ENCODE data around the gene GLI1.
"Not testable (repeated sequence)": the region's sequence is repeated elsewhere in the genome, so short reads cannot be mapped to it uniquely, and the experiment has no call there.

GLI1 gene

DNA sequence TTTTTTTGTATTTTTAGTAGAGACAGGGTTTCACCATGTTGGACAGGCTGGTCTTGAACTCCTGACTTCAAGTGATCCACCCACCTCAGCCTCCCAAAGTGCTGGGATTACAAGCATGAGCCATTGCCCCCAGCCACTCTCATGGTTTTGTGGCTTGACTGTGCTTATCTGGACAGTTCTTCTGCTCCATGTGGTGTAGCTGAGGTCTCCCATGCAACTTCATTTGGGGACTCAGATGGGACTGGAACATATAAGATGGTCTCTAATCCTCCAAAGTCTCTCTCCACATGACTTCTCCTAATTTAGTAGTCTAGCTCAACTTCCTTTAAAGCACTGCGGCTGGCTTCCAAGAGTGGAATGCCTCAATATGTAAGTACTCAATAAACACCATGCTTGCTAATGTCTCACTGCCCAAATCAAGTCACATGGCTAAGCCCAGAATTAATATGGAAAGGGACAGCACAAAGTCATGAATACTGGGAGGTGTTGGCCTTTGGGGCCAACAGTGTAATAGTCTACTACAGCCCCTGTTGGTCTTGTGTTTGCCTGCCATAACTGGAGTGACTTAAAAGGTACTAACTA, 17.6 kb upstream of the GLI1 start:
- no peak for DNase-seq

GRCh38 chr12:57444337-57444736, 15.2 kb upstream of the GLI1 start:
- not testable (repeated sequence) for DNase-seq

GRCh38 chr12:57444744-57445143, 14.8 kb upstream of the GLI1 start:
- DNase-seq = no peak

- DNase-seq = no peak
These were observed 13.2 kb upstream of the GLI1 start for GRCh38 chr12:57446292-57446960.

DNA sequence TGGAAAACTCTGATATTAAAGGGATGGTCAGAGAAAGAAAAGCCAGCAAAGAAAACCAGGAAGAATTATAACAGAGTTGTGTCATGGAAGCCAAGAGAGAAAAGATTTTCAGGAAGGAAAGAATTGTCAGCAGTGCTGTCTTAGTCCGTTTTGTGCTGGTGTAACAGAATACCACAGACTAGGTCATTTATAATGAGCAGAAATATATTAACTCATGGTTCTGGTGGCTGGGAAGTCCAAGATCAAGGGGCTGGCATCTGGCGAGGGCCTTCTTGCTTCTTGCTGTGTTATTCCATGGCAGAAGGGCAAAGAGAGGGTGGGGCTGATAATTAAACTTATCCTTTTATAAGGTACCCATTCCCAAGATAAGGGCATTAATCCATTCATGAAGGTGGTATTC, 10.9 kb upstream of the GLI1 start:
- DNase-seq = no peak

DNA sequence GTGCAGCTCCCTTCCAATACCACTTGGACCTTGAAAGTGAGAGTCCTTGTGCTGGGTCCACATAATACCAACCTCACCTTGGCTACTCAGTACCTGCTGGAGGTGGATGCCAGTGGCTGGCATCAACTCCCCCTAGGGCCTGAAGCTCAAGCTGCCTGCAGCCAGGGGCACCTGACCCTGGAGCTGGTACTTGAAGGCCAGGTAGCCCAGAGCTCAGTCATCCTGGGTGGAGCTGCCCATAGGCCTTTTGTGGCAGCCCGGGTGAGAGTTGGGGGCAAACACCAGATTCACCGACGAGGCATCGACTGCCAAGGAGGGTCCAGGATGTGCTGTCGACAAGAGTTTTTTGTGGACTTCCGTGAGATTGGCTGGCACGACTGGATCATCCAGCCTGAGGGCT, 10.2 kb upstream of the GLI1 start:
- no peak for DNase-seq

DNA sequence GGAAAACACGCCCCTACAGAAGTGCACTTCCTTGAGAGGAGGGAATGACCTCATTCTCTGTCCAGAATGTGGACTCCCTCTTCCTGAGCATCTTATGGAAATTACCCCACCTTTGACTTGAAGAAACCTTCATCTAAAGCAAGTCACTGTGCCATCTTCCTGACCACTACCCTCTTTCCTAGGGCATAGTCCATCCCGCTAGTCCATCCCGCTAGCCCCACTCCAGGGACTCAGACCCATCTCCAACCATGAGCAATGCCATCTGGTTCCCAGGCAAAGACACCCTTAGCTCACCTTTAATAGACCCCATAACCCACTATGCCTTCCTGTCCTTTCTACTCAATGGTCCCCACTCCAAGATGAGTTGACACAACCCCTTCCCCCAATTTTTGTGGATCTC, 9.5 kb upstream of the GLI1 start:
- no peak for DNase-seq

- DNase-seq = no peak
These were observed 8.3 kb upstream of the GLI1 start for GRCh38 chr12:57451233-57451778.

- no peak for DNase-seq
These were observed 7.2 kb upstream of the GLI1 start for GRCh38 chr12:57452181-57452936.

- DNase-seq = no peak
These were observed 6.6 kb upstream of the GLI1 start for GRCh38 chr12:57452937-57453509.

- no peak for DNase-seq
These were observed 5.4 kb upstream of the GLI1 start for GRCh38 chr12:57454213-57454565.

DNA sequence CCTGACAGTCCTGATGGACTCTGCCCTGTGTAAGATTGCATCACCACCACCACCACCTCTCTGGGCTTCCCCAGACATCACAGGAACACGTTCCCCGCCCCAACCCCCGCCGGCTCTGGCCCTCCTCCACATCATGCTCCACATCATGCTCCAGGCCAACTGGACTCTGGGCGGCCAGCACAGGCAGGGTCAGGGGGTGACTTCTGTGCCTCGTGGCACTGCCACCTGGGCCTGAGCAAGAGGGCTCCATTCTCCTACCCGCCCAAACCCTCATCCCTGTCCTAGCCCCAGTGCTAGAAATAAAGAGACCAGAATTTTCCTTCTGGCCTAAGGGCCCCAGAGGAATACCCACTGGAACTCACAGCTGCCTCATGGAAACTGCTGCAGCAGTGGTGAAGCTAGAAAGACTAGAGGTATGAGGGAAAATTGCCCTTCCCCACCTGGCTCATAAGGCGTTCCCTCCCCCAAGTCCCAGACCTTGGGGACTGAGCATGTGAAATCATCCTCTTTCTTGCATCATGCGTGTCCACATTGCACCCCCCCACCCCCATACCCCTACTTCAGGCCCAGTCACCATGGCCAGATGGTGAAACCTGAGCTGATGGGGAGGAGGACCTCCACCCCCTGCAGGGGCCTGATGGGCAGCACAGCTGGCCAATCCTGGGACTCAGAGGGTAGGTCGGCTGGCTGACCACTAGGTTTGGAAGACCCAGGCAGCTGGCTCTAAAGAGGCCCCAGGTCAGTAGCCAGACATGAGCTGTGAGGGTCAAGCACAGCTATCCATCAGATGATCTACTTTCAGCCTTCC, 4.8 kb upstream of the GLI1 start, which contains the start of gene INHBE:
TSS of gene INHBE (plus strand) at position 742 of the 808 bp plus-strand sequence. CDS start 230 bp downstream, outside the sequence.
- no peak for DNase-seq

- no peak for DNase-seq
These were observed 4.0 kb upstream of the GLI1 start for GRCh38 chr12:57455374-57456144.

DNA sequence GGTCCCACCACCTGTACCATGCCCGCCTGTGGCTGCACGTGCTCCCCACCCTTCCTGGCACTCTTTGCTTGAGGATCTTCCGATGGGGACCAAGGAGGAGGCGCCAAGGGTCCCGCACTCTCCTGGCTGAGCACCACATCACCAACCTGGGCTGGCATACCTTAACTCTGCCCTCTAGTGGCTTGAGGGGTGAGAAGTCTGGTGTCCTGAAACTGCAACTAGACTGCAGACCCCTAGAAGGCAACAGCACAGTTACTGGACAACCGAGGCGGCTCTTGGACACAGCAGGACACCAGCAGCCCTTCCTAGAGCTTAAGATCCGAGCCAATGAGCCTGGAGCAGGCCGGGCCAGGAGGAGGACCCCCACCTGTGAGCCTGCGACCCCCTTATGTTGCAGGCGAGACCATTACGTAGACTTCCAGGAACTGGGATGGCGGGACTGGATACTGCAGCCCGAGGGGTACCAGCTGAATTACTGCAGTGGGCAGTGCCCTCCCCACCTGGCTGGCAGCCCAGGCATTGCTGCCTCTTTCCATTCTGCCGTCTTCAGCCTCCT, 3.4 kb upstream of the GLI1 start:
- DNase-seq = peak; percentile 18

DNA sequence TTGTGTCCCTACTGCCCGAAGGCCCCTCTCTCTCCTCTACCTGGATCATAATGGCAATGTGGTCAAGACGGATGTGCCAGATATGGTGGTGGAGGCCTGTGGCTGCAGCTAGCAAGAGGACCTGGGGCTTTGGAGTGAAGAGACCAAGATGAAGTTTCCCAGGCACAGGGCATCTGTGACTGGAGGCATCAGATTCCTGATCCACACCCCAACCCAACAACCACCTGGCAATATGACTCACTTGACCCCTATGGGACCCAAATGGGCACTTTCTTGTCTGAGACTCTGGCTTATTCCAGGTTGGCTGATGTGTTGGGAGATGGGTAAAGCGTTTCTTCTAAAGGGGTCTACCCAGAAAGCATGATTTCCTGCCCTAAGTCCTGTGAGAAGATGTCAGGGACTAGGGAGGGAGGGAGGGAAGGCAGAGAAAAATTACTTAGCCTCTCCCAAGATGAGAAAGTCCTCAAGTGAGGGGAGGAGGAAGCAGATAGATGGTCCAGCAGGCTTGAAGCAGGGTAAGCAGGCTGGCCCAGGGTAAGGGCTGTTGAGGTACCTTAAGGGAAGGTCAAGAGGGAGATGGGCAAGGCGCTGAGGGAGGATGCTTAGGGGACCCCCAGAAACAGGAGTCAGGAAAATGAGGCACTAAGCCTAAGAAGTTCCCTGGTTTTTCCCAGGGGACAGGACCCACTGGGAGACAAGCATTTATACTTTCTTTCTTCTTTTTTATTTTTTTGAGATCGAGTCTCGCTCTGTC, 2.7 kb upstream of the GLI1 start:
- no peak for DNase-seq

- no peak for DNase-seq
These were observed 925 bp upstream of the GLI1 start for GRCh38 chr12:57458665-57459054.

- DNase-seq = peak; percentile 92
These were observed 383 bp upstream of the GLI1 start for GRCh38 chr12:57459055-57459749.

- DNase-seq = no peak
These were observed 841 bp downstream of the GLI1 start for GRCh38 chr12:57460468-57460784.

DNA sequence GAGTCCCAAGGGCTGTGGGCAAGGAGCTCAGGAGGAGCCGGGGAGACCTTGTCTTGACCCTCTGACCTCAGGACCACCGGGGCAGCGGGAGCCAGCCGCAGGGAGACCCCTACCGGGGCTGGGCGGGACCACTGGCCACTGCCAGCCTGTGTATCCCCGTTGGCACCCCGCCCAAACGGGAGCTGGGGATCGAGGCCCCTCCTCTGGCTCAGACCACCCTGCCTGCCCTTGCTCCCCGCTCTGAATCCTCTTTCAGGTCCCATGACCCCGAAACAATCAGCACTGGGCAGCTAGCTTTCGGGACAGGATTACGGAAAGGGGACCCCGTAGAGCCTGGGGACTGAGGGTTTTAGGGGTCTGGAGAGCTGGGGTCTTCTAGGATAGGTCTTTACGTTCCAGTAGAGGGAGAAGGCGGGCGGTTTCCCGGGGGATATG, 1.3 kb downstream of the GLI1 start:
- DNase-seq = no peak

DNA sequence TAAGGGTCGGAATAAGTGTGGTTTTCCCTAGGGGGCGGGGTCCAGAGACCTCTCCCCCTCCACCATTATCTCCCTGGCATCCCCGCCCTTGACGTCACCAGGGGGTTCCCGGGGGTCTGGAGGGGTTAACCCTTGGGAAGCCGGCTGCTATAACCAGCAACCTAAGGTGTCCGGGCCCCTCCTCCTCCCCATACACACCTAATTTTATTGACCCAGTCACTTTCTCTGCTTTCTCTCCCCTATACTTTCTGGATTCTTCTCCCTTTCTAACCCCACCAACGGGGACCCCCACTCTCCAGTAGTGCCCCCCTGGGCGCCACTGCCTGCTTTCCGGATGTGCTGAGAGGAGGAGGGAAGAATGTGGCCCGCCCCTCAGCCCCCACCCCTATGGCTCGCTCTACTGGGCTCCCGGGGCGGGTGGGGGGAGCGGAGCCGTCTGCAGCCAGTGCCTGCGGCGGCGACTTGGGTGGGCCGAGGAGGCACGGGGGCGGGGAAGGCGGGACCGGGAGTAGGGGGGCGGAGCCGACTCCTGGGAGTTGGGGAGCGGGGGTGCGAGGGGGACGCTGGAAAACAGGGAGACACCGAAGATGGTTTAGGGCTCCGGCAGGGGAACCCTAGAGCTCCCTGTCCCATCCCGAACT, 1.8 kb downstream of the GLI1 start:
- peak; percentile 34 for DNase-seq
